GM23338 (cell line): Measurements from ENCODE around the gene NAXE.

Experiments used
- CREB1 ChIP-seq: fragments of 250-450 bp; sonication (Bioruptor Pico); IDR thresholded peaks from 2 replicates; pipeline ENCODE4 v1.5.0; 2020; ENCODE audit warnings: low read depth, mild to moderate bottlenecking, moderate library complexity
- ETS1 ChIP-seq: IDR thresholded peaks from 2 replicates; pipeline ENCODE4 v1.6.1; 2016; ENCODE audit warnings: antibody characterized with exemption
- EZH2 ChIP-seq: fragments of 200-600 bp; sonication (generic); IDR thresholded peaks from one replicate; pipeline ENCODE4 v1.8.0; 2017; ENCODE audit warnings: antibody characterized with exemption, mild to moderate bottlenecking, low read depth; ENCODE audit not compliant: unreplicated experiment
- EZH2phosphoT487 ChIP-seq: fragments of 200-600 bp; sonication (generic); IDR thresholded peaks from one replicate; pipeline ENCODE4 v1.8.1; 2018; ENCODE audit warnings: antibody characterized with exemption; ENCODE audit not compliant: unreplicated experiment
- JUNB ChIP-seq: IDR thresholded peaks from one replicate; pipeline ENCODE4 v1.6.1; 2016; ENCODE audit warnings: antibody characterized with exemption; ENCODE audit not compliant: unreplicated experiment
- NANOG ChIP-seq: IDR thresholded peaks from 2 replicates; pipeline ENCODE4 v1.6.1; 2016; ENCODE audit warnings: antibody characterized with exemption, borderline replicate concordance
- POLR2AphosphoS5 ChIP-seq: IDR thresholded peaks from 2 replicates; pipeline ENCODE4 v1.6.1; 2016; ENCODE audit warnings: antibody characterized with exemption, low read depth
- REST ChIP-seq: IDR thresholded peaks from one replicate; pipeline ENCODE4 v1.6.1; 2018; ENCODE audit warnings: antibody characterized with exemption; ENCODE audit not compliant: unreplicated experiment
- STAT1 ChIP-seq: IDR thresholded peaks from one replicate; pipeline ENCODE4 v1.6.1; 2016; ENCODE audit warnings: antibody characterized with exemption; ENCODE audit not compliant: unreplicated experiment
- ZNF114 ChIP-seq: fragments of 250-450 bp; sonication (Bioruptor Pico); IDR thresholded peaks from 2 replicates; pipeline ENCODE4 v1.5.0; 2020; ENCODE audit warnings: mild to moderate bottlenecking, moderate library complexity
- ZNF331 ChIP-seq: fragments of 250-450 bp; sonication (Bioruptor Pico); IDR thresholded peaks from 2 replicates; pipeline ENCODE4 v1.5.0; 2020; ENCODE audit warnings: low read depth, mild to moderate bottlenecking, moderate library complexity
- TF ChIP-seq, protein P1 (sequence below), 2 experiments: fragments of 200-600 bp in 1 of 2; sonication (generic) in 1 of 2; conservative IDR thresholded peaks; 2 replicates each; pipeline versions ENCODE4 v1.5.1 to v1.6.1; 2016 to 2017; ENCODE audit warnings: antibody characterized with exemption in 2 of 2, low read depth in 2 of 2, mild to moderate bottlenecking in 2 of 2, moderate library complexity in 1 of 2
- TF ChIP-seq, protein P2 (sequence below): fragments of 250-450 bp; sonication (Bioruptor Pico); IDR thresholded peaks from 2 replicates; pipeline ENCODE4 v1.5.0; 2020; ENCODE audit warnings: mild to moderate bottlenecking, moderate library complexity

- no peak for TF ChIP-seq REST
- TF ChIP-seq, protein P1, sequence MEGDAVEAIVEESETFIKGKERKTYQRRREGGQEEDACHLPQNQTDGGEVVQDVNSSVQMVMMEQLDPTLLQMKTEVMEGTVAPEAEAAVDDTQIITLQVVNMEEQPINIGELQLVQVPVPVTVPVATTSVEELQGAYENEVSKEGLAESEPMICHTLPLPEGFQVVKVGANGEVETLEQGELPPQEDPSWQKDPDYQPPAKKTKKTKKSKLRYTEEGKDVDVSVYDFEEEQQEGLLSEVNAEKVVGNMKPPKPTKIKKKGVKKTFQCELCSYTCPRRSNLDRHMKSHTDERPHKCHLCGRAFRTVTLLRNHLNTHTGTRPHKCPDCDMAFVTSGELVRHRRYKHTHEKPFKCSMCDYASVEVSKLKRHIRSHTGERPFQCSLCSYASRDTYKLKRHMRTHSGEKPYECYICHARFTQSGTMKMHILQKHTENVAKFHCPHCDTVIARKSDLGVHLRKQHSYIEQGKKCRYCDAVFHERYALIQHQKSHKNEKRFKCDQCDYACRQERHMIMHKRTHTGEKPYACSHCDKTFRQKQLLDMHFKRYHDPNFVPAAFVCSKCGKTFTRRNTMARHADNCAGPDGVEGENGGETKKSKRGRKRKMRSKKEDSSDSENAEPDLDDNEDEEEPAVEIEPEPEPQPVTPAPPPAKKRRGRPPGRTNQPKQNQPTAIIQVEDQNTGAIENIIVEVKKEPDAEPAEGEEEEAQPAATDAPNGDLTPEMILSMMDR (conservative IDR thresholded peaks at IDR 0.05; ENCODE audit: low read depth in 2 of 2): peak; percentile 74 to 85
- TF ChIP-seq POLR2AphosphoS5: peak; percentile 43; the same call in 1 of the 2 replicates
- TF ChIP-seq EZH2phosphoT487: no peak
- TF ChIP-seq EZH2: no peak
- TF ChIP-seq CREB1 (CRISPR knock-in tag): no peak
- peak; percentile 81; the same call in 1 of the 2 replicates for TF ChIP-seq ETS1
- no peak for TF ChIP-seq ZNF331 (CRISPR knock-in tag)
- TF ChIP-seq JUNB: no peak
- no peak for TF ChIP-seq ZNF114
- TF ChIP-seq STAT1: no peak
- no peak for TF ChIP-seq NANOG
- TF ChIP-seq, protein P2, sequence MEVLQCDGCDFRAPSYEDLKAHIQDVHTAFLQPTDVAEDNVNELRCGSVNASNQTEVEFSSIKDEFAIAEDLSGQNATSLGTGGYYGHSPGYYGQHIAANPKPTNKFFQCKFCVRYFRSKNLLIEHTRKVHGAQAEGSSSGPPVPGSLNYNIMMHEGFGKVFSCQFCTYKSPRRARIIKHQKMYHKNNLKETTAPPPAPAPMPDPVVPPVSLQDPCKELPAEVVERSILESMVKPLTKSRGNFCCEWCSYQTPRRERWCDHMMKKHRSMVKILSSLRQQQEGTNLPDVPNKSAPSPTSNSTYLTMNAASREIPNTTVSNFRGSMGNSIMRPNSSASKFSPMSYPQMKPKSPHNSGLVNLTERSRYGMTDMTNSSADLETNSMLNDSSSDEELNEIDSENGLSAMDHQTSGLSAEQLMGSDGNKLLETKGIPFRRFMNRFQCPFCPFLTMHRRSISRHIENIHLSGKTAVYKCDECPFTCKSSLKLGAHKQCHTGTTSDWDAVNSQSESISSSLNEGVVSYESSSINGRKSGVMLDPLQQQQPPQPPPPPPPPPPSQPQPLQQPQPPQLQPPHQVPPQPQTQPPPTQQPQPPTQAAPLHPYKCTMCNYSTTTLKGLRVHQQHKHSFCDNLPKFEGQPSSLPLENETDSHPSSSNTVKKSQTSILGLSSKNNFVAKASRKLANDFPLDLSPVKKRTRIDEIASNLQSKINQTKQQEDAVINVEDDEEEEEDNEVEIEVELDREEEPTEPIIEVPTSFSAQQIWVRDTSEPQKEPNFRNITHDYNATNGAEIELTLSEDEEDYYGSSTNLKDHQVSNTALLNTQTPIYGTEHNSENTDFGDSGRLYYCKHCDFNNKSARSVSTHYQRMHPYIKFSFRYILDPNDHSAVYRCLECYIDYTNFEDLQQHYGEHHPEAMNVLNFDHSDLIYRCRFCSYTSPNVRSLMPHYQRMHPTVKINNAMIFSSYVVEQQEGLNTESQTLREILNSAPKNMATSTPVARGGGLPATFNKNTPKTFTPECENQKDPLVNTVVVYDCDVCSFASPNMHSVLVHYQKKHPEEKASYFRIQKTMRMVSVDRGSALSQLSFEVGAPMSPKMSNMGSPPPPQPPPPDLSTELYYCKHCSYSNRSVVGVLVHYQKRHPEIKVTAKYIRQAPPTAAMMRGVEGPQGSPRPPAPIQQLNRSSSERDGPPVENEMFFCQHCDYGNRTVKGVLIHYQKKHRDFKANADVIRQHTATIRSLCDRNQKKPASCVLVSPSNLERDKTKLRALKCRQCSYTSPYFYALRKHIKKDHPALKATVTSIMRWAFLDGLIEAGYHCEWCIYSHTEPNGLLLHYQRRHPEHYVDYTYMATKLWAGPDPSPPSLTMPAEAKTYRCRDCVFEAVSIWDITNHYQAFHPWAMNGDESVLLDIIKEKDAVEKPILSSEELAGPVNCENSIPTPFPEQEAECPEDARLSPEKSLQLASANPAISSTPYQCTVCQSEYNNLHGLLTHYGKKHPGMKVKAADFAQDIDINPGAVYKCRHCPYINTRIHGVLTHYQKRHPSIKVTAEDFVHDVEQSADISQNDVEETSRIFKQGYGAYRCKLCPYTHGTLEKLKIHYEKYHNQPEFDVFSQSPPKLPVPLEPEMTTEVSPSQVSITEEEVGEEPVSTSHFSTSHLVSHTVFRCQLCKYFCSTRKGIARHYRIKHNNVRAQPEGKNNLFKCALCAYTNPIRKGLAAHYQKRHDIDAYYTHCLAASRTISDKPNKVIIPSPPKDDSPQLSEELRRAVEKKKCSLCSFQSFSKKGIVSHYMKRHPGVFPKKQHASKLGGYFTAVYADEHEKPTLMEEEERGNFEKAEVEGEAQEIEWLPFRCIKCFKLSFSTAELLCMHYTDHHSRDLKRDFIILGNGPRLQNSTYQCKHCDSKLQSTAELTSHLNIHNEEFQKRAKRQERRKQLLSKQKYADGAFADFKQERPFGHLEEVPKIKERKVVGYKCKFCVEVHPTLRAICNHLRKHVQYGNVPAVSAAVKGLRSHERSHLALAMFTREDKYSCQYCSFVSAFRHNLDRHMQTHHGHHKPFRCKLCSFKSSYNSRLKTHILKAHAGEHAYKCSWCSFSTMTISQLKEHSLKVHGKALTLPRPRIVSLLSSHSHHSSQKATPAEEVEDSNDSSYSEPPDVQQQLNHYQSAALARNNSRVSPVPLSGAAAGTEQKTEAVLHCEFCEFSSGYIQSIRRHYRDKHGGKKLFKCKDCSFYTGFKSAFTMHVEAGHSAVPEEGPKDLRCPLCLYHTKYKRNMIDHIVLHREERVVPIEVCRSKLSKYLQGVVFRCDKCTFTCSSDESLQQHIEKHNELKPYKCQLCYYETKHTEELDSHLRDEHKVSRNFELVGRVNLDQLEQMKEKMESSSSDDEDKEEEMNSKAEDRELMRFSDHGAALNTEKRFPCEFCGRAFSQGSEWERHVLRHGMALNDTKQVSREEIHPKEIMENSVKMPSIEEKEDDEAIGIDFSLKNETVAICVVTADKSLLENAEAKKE: no peak
These were observed 6.8 kb upstream of the NAXE start for GRCh38 chr1:156584813-156585212.
